Activated CD4-positive, alpha-beta T cell treated with anti-CD3 and anti-CD28 coated beads, Interleukin-2, amount 10 ng/mL, durations not matched to agents 7 days and 5 days (primary cell): Measurements from ENCODE around the gene DNAJC2. TPM values are rescaled to one million over a fixed set of nuclear protein-coding genes. Genes with fewer than 3 reads are reported as not detected.
A peak's percentile ranks its signal among the peaks of the same experiment; 100 is the strongest.
"Not testable (repeated sequence)": the region's sequence is repeated elsewhere in the genome, so short reads cannot be mapped to it uniquely, and the experiment has no call there.

Experiments
- CTCF ChIA-PET: fragments of 350-600 bp; sonication (Branson Sonifier 250); formaldehyde crosslinking; loops from one replicate; lab custom pipeline; 2021; ENCODE audit warnings: antibody characterized with exemption; lab: Charles Lee
- POLR2A ChIA-PET: fragments of 350-600 bp; sonication (Branson Sonifier 250); formaldehyde crosslinking; loops from one replicate; lab custom pipeline; 2021; ENCODE audit warnings: antibody characterized with exemption; lab: Charles Lee
- DNase-seq: peaks from one replicate; pipeline ENCODE4 v3.0.0-alpha.2; 2020
- H3K27ac Mint-ChIP-seq: one replicate; pipeline ENCODE4 v1.8.0; 2021; ENCODE audit warnings: mild to moderate bottlenecking, moderate library complexity, mixed read lengths
- H3K27me3 Mint-ChIP-seq: one replicate; pipeline ENCODE4 v1.8.0; 2021; ENCODE audit warnings: mixed read lengths
- H3K36me3 Mint-ChIP-seq: one replicate; pipeline ENCODE4 v1.8.0; 2021; ENCODE audit warnings: low read depth, mixed read lengths
- H3K4me1 Mint-ChIP-seq: one replicate; pipeline ENCODE4 v1.8.0; 2021; ENCODE audit warnings: mixed read lengths
- H3K4me3 Mint-ChIP-seq: one replicate; pipeline ENCODE4 v1.8.0; 2021; ENCODE audit warnings: mild to moderate bottlenecking, moderate library complexity, mixed read lengths
- H3K9me3 Mint-ChIP-seq: one replicate; pipeline ENCODE4 v1.8.0; 2021; ENCODE audit warnings: mixed read lengths
- total RNA-seq, 2 experiments: library from RNA; stranded (reverse); gene quantifications; one replicate each; pipeline ENCODE4 v1.2.3, GENCODE V29; 2021

The DNAJC2 gene
- total RNA-seq, 2 experiments from 2014 or later, result 31.4 to 32.1 TPM

DNA sequence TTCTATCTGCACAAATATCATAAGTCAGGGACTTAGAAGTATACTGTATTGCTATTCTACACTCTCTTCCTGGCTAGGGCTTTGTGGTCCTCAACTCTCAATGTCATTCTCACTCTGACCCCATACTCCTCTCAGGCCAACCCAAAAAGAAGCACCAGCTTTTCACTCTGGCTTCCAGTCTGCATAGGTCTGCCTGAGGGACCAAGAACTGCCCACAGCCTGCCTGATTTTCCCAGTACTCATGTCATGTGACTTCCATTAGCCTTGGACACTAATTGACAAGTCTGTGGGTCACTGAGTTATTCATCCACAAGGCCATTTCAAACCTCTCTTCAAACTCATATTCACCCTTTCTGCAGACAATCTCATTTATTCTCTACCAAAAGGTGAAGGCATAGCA is 27.6 kb downstream of the DNAJC2 start:
- no peak overlapping the region for H3K4me3 Mint-ChIP-seq
- H3K4me1 Mint-ChIP-seq, result peaks cover 3% of the 10 kb centered on the region
- ChIA-PET CTCF (interaction anchor here (0.9 kb wide), 1 partner anchor 16 kb away, joined by 3 read pairs; no protein-coding TSS in a partner anchor), POLR2A (no interaction called here)
- H3K9me3 Mint-ChIP-seq, result no peaks in the 10 kb centered on the region
- H3K27me3 Mint-ChIP-seq, result no peaks in the 10 kb centered on the region
- H3K36me3 Mint-ChIP-seq, result peaks cover 66% of the 10 kb centered on the region
- peak overlapping the region; percentile 3 for H3K27ac Mint-ChIP-seq
- no peak for DNase-seq

DNA sequence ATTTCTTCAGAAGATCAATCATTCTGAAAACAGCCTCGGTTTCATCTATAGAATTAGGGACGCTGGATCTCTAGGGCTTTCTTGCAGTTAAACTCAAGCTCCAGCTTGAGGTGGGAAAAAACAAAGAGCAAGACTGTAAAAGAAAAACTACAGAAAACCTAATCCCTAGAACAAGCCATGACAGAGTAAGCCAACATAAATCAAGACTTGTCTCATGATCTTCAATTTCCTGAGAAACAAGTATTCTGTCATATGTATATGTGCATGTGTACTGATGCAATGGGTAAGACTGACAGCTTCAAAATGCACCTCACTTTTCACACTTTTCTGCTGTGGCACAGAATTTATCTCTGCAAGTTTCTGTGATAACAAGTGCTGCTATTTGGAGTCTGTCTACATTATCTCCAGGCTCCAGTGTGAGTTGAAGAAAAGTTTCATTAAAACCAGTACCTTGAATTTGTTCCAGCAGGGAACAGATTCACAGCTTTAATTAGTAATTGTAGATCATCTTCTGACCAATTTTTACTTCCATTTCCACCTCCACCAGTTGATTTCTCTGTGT is 28.1 kb downstream of the DNAJC2 start:
- Mint-ChIP-seq H3K27me3 (no peaks in the 10 kb centered on the region), H3K27ac (no peak overlapping the region), H3K9me3 (no peaks in the 10 kb centered on the region), H3K4me1 (peaks cover 3% of the 10 kb centered on the region), H3K36me3 (peaks cover 70% of the 10 kb centered on the region), H3K4me3 (no peak overlapping the region)
- ChIA-PET CTCF (interaction anchor here (0.6 kb wide), 1 partner anchor 10 kb away, joined by 3 read pairs; no protein-coding TSS in a partner anchor), POLR2A (no interaction called here)
- no peak for DNase-seq

- Mint-ChIP-seq H3K27ac (no peak overlapping the region), H3K27me3 (no peaks in the 10 kb centered on the region), H3K36me3 (peaks cover 75% of the 10 kb centered on the region), H3K4me3 (no peak overlapping the region), H3K9me3 (no peaks in the 10 kb centered on the region), H3K4me1 (peaks cover 3% of the 10 kb centered on the region)
- DNase-seq, result no peak
- POLR2A ChIA-PET, result no interaction called here
- CTCF ChIA-PET, result interaction anchor here (0.9 kb wide), 1 partner anchor 11 kb away, joined by 5 read pairs; no protein-coding TSS in a partner anchor
Observed at GRCh38 chr7:103314852-103315251, 29.7 kb downstream of the DNAJC2 start.

- H3K36me3 Mint-ChIP-seq, result peaks cover 68% of the 10 kb centered on the region
- H3K27me3 Mint-ChIP-seq, result no peaks in the 10 kb centered on the region
- ChIA-PET CTCF (interaction anchor here (0.6 to 1.3 kb wide), 2 partner anchors 9 to 65 kb away, joined by 4 read pairs; no protein-coding TSS in a partner anchor), POLR2A (interaction anchor here (0.6 kb wide), 1 partner anchor 105 kb away, joined by 3 read pairs; no protein-coding TSS in a partner anchor)
- no peak overlapping the region for H3K27ac Mint-ChIP-seq
- no peak overlapping the region for H3K4me3 Mint-ChIP-seq
- peaks cover 10% of the 10 kb centered on the region for H3K4me1 Mint-ChIP-seq
- no peaks in the 10 kb centered on the region for H3K9me3 Mint-ChIP-seq
- no peak for DNase-seq
Observed at GRCh38 chr7:103307503-103308231, 36.9 kb downstream of the DNAJC2 start.

GRCh38 chr7:103301441-103301840 is 43.1 kb downstream of the DNAJC2 start:
- Mint-ChIP-seq H3K27ac (no peak overlapping the region), H3K36me3 (peaks cover 54% of the 10 kb centered on the region), H3K27me3 (no peaks in the 10 kb centered on the region), H3K4me3 (no peak overlapping the region), H3K9me3 (no peaks in the 10 kb centered on the region), H3K4me1 (peaks cover 42% of the 10 kb centered on the region)
- ChIA-PET CTCF (interaction anchor here (1.2 kb wide), 1 partner anchor 8 kb away, joined by 3 read pairs; no protein-coding TSS in a partner anchor), POLR2A (no interaction called here)
- DNase-seq, result no peak

- CTCF ChIA-PET, result interaction anchor here (1.3 to 2.9 kb wide), 2 partner anchors 8 to 13 kb away, joined by 4 to 9 read pairs; no protein-coding TSS in a partner anchor
- H3K4me1 Mint-ChIP-seq, result peaks cover 47% of the 10 kb centered on the region
Observed at GRCh38 chr7:103299660-103300059, 44.9 kb downstream of the DNAJC2 start.

DNA sequence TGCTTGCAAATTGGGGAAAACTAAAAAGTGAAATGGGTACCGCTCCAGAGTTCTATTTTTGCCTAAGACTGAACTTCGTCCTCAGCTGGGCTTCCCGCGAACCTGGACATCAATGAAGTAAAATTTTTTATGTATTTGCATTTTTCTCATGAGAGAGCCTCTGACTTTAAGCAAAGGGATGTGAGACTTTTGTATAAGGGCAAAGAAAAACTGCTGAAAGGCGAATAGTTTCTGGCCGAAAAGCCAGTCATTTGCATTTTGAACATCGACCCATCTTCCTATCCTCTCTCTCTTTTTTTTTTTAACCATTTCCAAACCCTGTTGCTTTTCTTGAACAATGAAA is 46.8 kb downstream of the DNAJC2 start:
- DNase-seq, result no peak
- Mint-ChIP-seq H3K4me3 (peak overlapping the region; percentile 84), H3K36me3 (peaks cover 29% of the 10 kb centered on the region), H3K9me3 (no peaks in the 10 kb centered on the region), H3K27ac (peak overlapping the region; percentile 88), H3K27me3 (peaks cover 7% of the 10 kb centered on the region), H3K4me1 (peaks cover 41% of the 10 kb centered on the region)
- ChIA-PET POLR2A (no interaction called here), CTCF (interaction anchor here (0.7 to 2.9 kb wide), 2 partner anchors 14 to 111 kb away, joined by 4 to 9 read pairs; no protein-coding TSS in a partner anchor)

More at GRCh38 chr7:103299660-103300059, 44.9 kb downstream of the DNAJC2 start:
- POLR2A ChIA-PET, result no interaction called here
- Mint-ChIP-seq H3K36me3 (peaks cover 43% of the 10 kb centered on the region), H3K27me3 (no peaks in the 10 kb centered on the region), H3K4me3 (no peak overlapping the region), H3K9me3 (no peaks in the 10 kb centered on the region), H3K27ac (peak overlapping the region; percentile 9)
- no peak for DNase-seq

DNA sequence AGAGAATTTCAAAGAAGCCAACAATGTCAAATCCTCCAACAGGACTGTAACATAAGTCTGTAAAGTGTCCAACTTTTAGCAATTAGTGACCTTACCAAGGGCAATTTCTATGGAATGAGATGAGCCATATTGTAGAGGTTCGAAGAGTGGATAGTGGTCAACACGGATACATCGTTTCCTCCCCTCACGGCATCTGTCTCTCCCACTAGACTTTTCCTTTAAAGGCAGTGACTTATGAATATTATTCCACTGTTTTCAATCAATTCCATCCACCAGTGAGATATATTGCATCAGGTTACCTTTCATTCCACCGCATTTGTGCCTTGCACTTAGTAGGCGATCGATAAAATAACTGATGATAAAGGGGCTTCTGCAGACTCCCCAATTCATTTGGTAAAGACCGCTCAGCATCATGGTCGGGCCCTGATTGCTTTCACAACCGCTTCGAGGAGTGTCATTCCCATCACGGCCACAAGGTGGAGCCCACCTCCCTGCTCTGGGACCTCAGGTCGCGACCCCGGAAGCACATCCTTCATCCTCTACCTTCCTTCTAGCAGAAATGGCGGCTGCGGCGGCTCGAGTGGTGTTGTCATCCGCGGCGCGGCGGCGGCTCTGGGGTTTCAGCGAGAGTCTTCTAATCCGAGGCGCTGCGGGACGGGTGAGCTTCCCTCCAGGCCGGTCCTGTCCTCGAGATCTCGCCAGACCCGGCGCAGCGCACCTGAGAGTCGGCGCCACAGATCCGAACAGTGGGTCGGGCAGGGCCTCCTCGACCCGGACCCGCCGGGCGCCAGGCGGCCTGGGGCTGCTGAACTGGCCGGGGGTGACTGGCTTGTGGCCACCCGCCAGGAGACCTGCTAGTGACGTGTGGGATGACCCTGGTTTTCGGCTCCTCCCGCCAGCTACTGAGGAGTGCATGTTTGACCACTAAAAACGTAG is 47.4 kb downstream of the DNAJC2 start, which contains the start of gene PMPCB:
Gene PMPCB (plus strand): TSS at position 535 of the 936 bp plus-strand sequence. CDS start 25 bp downstream, at position 560.
- Mint-ChIP-seq H3K27me3 (peaks cover 8% of the 10 kb centered on the region), H3K4me1 (peaks cover 37% of the 10 kb centered on the region), H3K9me3 (no peaks in the 10 kb centered on the region), H3K36me3 (peaks cover 24% of the 10 kb centered on the region), H3K4me3 (peak within 1 kb of the TSS; percentile 84), H3K27ac (peak within 1 kb of the TSS; percentile 88)
- DNase-seq, result peak; percentile 97
- CTCF ChIA-PET, result interaction anchor here (0.7 to 2.9 kb wide), 3 partner anchors 15 to 111 kb away, joined by 3 to 9 read pairs (median 4); no protein-coding TSS in a partner anchor
- POLR2A ChIA-PET, result no interaction called here

- ChIA-PET CTCF (no interaction called here), POLR2A (no interaction called here)
- Mint-ChIP-seq H3K27ac (no peak overlapping the region), H3K36me3 (peaks cover 1% of the 10 kb centered on the region), H3K4me1 (peaks cover 22% of the 10 kb centered on the region), H3K4me3 (no peak overlapping the region), H3K27me3 (peaks cover 17% of the 10 kb centered on the region), H3K9me3 (no peaks in the 10 kb centered on the region)
- no peak for DNase-seq
Observed at GRCh38 chr7:103293526-103293925, 51.0 kb downstream of the DNAJC2 start.

DNA sequence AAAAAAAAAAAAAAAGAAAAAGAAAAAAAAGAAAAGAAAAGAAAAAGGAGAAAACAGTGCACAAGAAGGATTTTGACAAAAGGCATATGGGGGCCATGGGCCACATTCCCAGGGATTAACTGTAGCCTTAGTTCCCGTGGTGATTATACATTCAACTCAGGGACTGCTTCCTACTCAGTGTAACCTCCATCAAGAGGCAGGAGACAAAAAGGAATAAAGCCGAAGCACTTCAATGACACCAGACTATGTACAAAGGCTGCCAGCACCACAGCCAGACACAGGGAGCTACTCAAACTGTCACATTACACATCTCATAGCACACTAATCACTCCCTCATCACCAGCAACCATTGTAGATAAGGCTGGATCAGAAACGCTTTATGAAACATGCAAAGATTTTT is 52.4 kb downstream of the DNAJC2 start:
- Mint-ChIP-seq H3K4me3 (no peak overlapping the region), H3K27me3 (peaks cover 17% of the 10 kb centered on the region), H3K4me1 (peaks cover 14% of the 10 kb centered on the region), H3K36me3 (no peaks in the 10 kb centered on the region), H3K27ac (no peak overlapping the region), H3K9me3 (no peaks in the 10 kb centered on the region)
- DNase-seq, result no peak
- ChIA-PET CTCF (interaction anchor here (0.5 to 0.7 kb wide), 2 partner anchors 19 to 54 kb away, joined by 3 to 4 read pairs; no protein-coding TSS in a partner anchor), POLR2A (no interaction called here)

DNA sequence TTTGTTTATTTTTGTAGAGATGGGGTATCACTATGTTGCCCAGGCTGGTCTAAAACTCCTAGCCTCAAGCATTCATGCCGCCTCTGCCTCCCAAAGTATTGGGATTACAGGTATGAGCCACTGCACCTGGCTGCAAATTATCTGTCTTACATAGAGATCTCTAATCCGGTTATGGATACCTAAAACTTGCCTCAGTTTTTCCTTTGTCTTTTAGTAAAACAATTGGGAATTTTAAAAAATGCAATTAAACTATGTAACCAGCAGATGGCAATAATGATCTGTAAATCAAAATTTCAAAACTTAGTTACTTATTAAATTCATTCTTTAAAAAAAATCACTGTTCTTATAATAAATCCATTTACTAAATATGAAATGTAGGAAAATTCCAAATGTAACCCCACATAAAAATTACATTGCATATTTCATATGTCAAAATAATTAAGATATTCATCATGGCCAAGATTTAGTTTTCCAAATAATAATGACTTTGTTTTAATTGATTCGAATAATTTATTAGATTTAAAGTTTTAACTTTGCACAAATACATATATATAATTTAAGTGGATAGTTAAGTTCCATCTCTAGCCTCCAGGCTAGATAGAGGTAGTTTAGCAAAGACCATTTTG is 61.7 kb downstream of the DNAJC2 start:
- H3K4me3 Mint-ChIP-seq, DNase-seq, H3K9me3 Mint-ChIP-seq, POLR2A ChIA-PET, H3K27ac Mint-ChIP-seq, H3K27me3 Mint-ChIP-seq, CTCF ChIA-PET, H3K36me3 Mint-ChIP-seq: not testable (repeated sequence)
- H3K4me1 Mint-ChIP-seq, result peaks cover 21% of the 10 kb centered on the region

DNA sequence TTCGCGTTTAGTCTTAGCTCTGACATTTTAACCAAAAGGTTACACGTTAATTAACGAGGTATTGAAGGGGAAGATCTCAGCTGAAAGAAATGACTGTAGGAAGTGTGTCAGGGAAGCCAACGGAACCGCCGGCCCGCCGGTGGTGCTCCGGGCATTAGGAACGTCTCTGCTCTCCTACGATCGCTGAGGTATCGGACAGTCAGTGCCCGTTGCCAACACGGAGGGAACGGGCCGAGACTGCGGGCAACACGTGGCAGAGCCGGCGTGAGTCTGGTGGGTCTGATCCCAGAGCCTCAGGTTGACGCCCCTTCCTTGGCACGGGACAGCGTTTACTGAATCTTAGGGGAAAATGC is 63.8 kb downstream of the DNAJC2 start:
- POLR2A ChIA-PET, DNase-seq, H3K36me3 Mint-ChIP-seq, H3K9me3 Mint-ChIP-seq, CTCF ChIA-PET, H3K27me3 Mint-ChIP-seq: not testable (repeated sequence)
- Mint-ChIP-seq H3K4me1 (peaks cover 22% of the 10 kb centered on the region), H3K4me3 (peak overlapping the region; percentile 94), H3K27ac (peak overlapping the region; percentile 96)
